Astrocyte (in vitro differentiated cells and primary cell): ENCODE data around the gene CUEDC2.

Source experiments
- CTCF ChIP-seq: IDR thresholded peaks from 2 replicates; pipeline ENCODE4 v1.5.1; 2011; ENCODE audit warnings: low read depth, mild to moderate bottlenecking, inconsistent platforms, low read length, moderate library complexity; ENCODE audit not compliant: insufficient read depth
- EZH2 ChIP-seq: IDR thresholded peaks from 2 replicates; pipeline ENCODE4 v1.6.1; 2012; ENCODE audit warnings: mild to moderate bottlenecking, low read length, inconsistent platforms; ENCODE audit not compliant: insufficient read depth

- no peak for TF ChIP-seq CTCF
- no peak for TF ChIP-seq EZH2
These were observed 38.5 kb upstream of the CUEDC2 start for GRCh38 chr10:102470579-102471546.
